Neural progenitor cell (in vitro differentiated cells): ENCODE measurements around the gene SC5D. TPM values are rescaled to one million over a fixed set of nuclear protein-coding genes. Genes with fewer than 3 reads are reported as not detected.

ENCODE experiments used
- DNase-seq: peaks from one replicate; pipeline ENCODE4 v3.0.0-alpha.2; 2016; ENCODE audit warnings: low spot score
- H2AFZ ChIP-seq: fragments of 200-600 bp; sonication (generic); replicated peaks from 2 replicates; pipeline ENCODE4 v1.6.1; 2016; ENCODE audit warnings: antibody characterized with exemption
- H3F3A ChIP-seq: fragments of 200-600 bp; sonication (generic); 2 replicates; pipeline ENCODE4 v1.6.1; 2016; ENCODE audit warnings: antibody characterized with exemption, low read depth
- H3K27ac ChIP-seq: fragments of 200-600 bp; sonication (generic); 2 replicates; pipeline ENCODE4 v1.5.1; 2016; ENCODE audit warnings: mild to moderate bottlenecking
- H3K27me3 ChIP-seq: fragments of 200-600 bp; sonication (generic); 2 replicates; pipeline ENCODE4 v1.6.1; 2016; ENCODE audit warnings: mild to moderate bottlenecking, moderate library complexity
- H3K36me3 ChIP-seq: fragments of 200-600 bp; sonication (generic); 2 replicates; pipeline ENCODE4 v1.5.1; 2016
- H3K4me1 ChIP-seq: fragments of 200-600 bp; sonication (generic); 2 replicates; pipeline ENCODE4 v1.6.1; 2016; ENCODE audit warnings: mixed run types
- H3K4me2 ChIP-seq: fragments of 200-600 bp; sonication (generic); 2 replicates; pipeline ENCODE4 v1.6.1; 2016
- H3K4me3 ChIP-seq: fragments of 200-600 bp; sonication (generic); 2 replicates; pipeline ENCODE4 v1.5.1; 2016
- H3K79me2 ChIP-seq: fragments of 200-600 bp; sonication (generic); 2 replicates; pipeline ENCODE4 v1.6.1; 2016; ENCODE audit warnings: low read depth
- H3K9ac ChIP-seq: fragments of 200-600 bp; sonication (generic); 2 replicates; pipeline ENCODE4 v1.6.1; 2016
- H3K9me3 ChIP-seq: fragments of 200-600 bp; sonication (generic); 2 replicates; pipeline ENCODE4 v1.5.1; 2016; ENCODE audit warnings: low read depth
- H4K20me1 ChIP-seq: fragments of 200-600 bp; sonication (generic); 2 replicates; pipeline ENCODE4 v1.6.1; 2016; ENCODE audit warnings: low read depth
- H3K27ac Mint-ChIP-seq: 3 replicates; pipeline ENCODE4 v1.8.0; 2021; ENCODE audit warnings: mixed read lengths
- H3K27me3 Mint-ChIP-seq: 2 replicates; pipeline ENCODE4 v1.8.0; 2022; ENCODE audit warnings: low read depth, mild to moderate bottlenecking, inconsistent platforms, moderate library complexity, mixed read lengths; ENCODE audit not compliant: insufficient read depth
- H3K36me3 Mint-ChIP-seq: 3 replicates; pipeline ENCODE4 v1.8.0; 2021; ENCODE audit warnings: mixed read lengths
- H3K4me1 Mint-ChIP-seq: 3 replicates; pipeline ENCODE4 v1.8.0; 2021; ENCODE audit warnings: mixed read lengths
- H3K4me3 Mint-ChIP-seq: 3 replicates; pipeline ENCODE4 v1.8.0; 2021; ENCODE audit warnings: mild to moderate bottlenecking, moderate library complexity, mixed read lengths
- H3K9me3 Mint-ChIP-seq: 3 replicates; pipeline ENCODE4 v1.8.0; 2020; ENCODE audit warnings: mixed read lengths
- EZH2 ChIP-seq: fragments of 200-600 bp; sonication (generic); IDR thresholded peaks from 2 replicates; pipeline ENCODE4 v1.6.1; 2017; ENCODE audit warnings: antibody characterized with exemption, mild to moderate bottlenecking, moderate library complexity
- EZH2phosphoT487 ChIP-seq: fragments of 200-600 bp; sonication (generic); IDR thresholded peaks from 2 replicates; pipeline ENCODE4 v1.6.1; 2017; ENCODE audit warnings: antibody characterized with exemption
- total RNA-seq: library from RNA; depleted of rRNA; stranded (reverse); fragments of >200 nt; gene quantifications from 2 replicates; pipeline ENCODE4 v1.2.3, GENCODE V29; 2015; ENCODE audit warnings: low replicate concordance
- TF ChIP-seq, protein P1 (sequence below): fragments of 200-600 bp; sonication (generic); IDR thresholded peaks from 2 replicates; pipeline ENCODE4 v1.5.1; 2017; ENCODE audit warnings: antibody characterized with exemption, mild to moderate bottlenecking

Gene SC5D
- total RNA-seq, 1 donor from 2014 or later = 80.7 TPM

DNA sequence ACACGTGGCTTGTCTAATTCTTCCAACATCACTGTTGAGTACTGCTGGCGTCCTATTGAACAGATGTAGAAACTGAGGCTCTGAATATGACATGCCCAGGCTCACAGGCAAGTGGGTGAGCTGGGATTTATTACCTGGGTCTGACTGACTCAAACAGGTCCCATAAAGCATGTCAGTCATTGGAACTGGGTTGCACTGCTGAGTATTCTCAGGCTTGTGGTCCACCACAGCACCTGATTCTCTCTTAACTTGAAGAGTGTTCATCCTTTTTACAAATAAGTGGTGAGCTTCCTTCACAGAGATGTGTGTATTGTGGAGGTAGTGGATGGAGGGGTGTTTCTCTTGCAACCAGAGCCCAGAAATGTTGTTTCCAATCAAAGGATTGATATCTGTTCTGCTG lies 44.5 kb downstream of the SC5D start:
- no peak for DNase-seq
- TF ChIP-seq EZH2 (no peak), EZH2phosphoT487 (no peak)
- TF ChIP-seq, protein P1, sequence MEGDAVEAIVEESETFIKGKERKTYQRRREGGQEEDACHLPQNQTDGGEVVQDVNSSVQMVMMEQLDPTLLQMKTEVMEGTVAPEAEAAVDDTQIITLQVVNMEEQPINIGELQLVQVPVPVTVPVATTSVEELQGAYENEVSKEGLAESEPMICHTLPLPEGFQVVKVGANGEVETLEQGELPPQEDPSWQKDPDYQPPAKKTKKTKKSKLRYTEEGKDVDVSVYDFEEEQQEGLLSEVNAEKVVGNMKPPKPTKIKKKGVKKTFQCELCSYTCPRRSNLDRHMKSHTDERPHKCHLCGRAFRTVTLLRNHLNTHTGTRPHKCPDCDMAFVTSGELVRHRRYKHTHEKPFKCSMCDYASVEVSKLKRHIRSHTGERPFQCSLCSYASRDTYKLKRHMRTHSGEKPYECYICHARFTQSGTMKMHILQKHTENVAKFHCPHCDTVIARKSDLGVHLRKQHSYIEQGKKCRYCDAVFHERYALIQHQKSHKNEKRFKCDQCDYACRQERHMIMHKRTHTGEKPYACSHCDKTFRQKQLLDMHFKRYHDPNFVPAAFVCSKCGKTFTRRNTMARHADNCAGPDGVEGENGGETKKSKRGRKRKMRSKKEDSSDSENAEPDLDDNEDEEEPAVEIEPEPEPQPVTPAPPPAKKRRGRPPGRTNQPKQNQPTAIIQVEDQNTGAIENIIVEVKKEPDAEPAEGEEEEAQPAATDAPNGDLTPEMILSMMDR = no peak
- H3K9me3 Mint-ChIP-seq = no peaks in the 10 kb centered on the region
- H3K4me1 ChIP-seq = no peaks in the 10 kb centered on the region
- H3K27ac ChIP-seq = no peak overlapping the region
- no peaks in the 10 kb centered on the region for H3K27me3 ChIP-seq
- peaks cover 6% of the 10 kb centered on the region for H3K4me1 Mint-ChIP-seq
- H3K27me3 Mint-ChIP-seq = no peaks in the 10 kb centered on the region
- H4K20me1 ChIP-seq = no peaks in the 10 kb centered on the region
- H3K9me3 ChIP-seq = peaks cover 3% of the 10 kb centered on the region
- no peak overlapping the region for H3K27ac Mint-ChIP-seq
- H2AFZ ChIP-seq = no peak overlapping the region
- no peak overlapping the region for H3K9ac ChIP-seq
- no peaks in the 10 kb centered on the region for H3K79me2 ChIP-seq
- H3K4me3 Mint-ChIP-seq = no peak overlapping the region
- no peak overlapping the region for H3K4me3 ChIP-seq
- H3F3A ChIP-seq = no peaks in the 10 kb centered on the region
- H3K36me3 Mint-ChIP-seq = no peaks in the 10 kb centered on the region
- H3K36me3 ChIP-seq = no peaks in the 10 kb centered on the region
- H3K4me2 ChIP-seq = no peak overlapping the region

DNA sequence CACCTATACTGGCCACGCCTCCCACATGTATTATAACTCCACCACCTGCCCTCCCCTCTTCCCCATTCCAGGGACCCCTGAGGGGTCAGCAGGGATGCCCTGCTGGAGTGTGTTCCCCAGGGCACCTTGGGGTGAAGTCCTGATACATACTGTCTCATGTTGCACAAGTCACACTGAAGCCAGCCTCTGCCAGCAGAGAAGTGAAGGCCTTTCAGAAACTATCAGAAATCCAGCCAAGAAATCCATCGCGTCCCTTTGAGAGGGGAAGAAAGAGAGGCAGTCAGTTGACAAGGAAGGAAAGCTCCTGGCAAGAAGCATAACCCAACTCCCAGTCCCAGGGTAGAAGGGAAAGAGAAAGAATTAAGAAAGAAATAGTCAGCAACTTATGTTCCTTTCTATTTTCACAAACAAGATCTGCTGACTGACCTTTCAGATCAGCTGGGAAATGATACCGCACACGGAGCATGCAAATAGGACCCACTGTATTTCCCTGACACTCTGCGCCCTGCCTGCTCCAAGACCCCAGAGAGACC lies 45.2 kb downstream of the SC5D start:
- Histone ChIP-seq H3K4me3 (no peak overlapping the region), H3K9me3 (peaks cover 3% of the 10 kb centered on the region), H3K4me1 (no peaks in the 10 kb centered on the region), H2AFZ (peak overlapping the region; percentile 26), H3K27me3 (no peaks in the 10 kb centered on the region), H3K4me2 (no peak overlapping the region), H3K27ac (no peak overlapping the region), H3F3A (no peaks in the 10 kb centered on the region), H3K9ac (no peak overlapping the region), H4K20me1 (no peaks in the 10 kb centered on the region), H3K36me3 (no peaks in the 10 kb centered on the region), H3K79me2 (no peaks in the 10 kb centered on the region)
- Mint-ChIP-seq H3K9me3 (no peaks in the 10 kb centered on the region), H3K36me3 (no peaks in the 10 kb centered on the region), H3K4me3 (no peak overlapping the region), H3K27ac (peak overlapping the region; percentile 40), H3K27me3 (no peaks in the 10 kb centered on the region), H3K4me1 (peaks cover 6% of the 10 kb centered on the region)
- no peak for DNase-seq
- TF ChIP-seq EZH2 (no peak), EZH2phosphoT487 (no peak)
- TF ChIP-seq, protein P1 = no peak

DNA sequence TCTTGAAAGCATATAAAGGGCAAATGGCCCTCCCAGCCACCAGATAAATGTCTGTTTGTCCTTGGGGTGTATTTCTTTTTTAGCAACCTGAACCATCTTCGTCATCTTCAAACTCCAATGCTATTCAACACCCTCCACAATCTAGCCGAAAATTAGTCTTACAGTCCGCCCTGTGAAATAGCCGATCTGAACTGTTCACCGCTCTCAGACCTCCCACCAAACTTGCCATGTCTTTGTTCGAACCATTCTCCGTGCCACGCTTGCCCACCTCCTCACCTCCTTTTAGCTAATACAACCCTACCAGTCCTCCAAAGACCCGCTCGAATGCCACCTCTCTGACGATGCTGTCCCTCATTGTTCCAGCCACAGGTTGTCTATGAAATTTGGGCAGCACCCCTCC lies 46.0 kb downstream of the SC5D start:
- Histone ChIP-seq H3K4me1 (no peaks in the 10 kb centered on the region), H3K9ac (no peak overlapping the region), H3F3A (no peaks in the 10 kb centered on the region), H3K27ac (no peak overlapping the region), H3K79me2 (no peaks in the 10 kb centered on the region), H2AFZ (no peak overlapping the region), H3K4me2 (no peak overlapping the region), H3K27me3 (no peaks in the 10 kb centered on the region), H3K4me3 (no peak overlapping the region), H4K20me1 (no peaks in the 10 kb centered on the region), H3K36me3 (no peaks in the 10 kb centered on the region), H3K9me3 (no peaks in the 10 kb centered on the region)
- Mint-ChIP-seq H3K27me3 (no peaks in the 10 kb centered on the region), H3K27ac (no peak overlapping the region), H3K4me3 (no peak overlapping the region), H3K4me1 (peaks cover 6% of the 10 kb centered on the region), H3K36me3 (no peaks in the 10 kb centered on the region), H3K9me3 (no peaks in the 10 kb centered on the region)
- no peak for DNase-seq
- no peak for TF ChIP-seq EZH2phosphoT487
- TF ChIP-seq, protein P1 = no peak
- TF ChIP-seq EZH2 = no peak
